NB4 (cell line): ENCODE results near the gene NUDT3.

Source experiments
- CTCF ChIP-seq: IDR thresholded peaks from one replicate; pipeline ENCODE4 v1.5.1; 2012; ENCODE audit warnings: low read depth, low read length
- POLR2A ChIP-seq: IDR thresholded peaks from 2 replicates; pipeline ENCODE4 v1.6.1; 2011; ENCODE audit warnings: mild to moderate bottlenecking; ENCODE audit not compliant: insufficient read length; ENCODE audit errors: extremely low read depth

- TF ChIP-seq POLR2A = peak; percentile 68
- TF ChIP-seq CTCF = peak; percentile 69
Observed at GRCh38 chr6:34392497-34393190, at the start of gene NUDT3.
